ENCODE results near the gene OCLN.

OCLN gene

GRCh38 chr5:69525490-69525889 is 32.9 kb downstream of the OCLN start:
- Histone ChIP-seq H3K4me2 (ENCODE audit: insufficient read depth, low read length) (no peak overlapping the region), H3K4me3 (ENCODE audit: low read depth in 1 of 2, low read length in 2 of 2) (no peak overlapping the region), H3K36me3 (ENCODE audit: insufficient read depth, low read length) (no peaks in the 10 kb centered on the region), H3K9me3 (ENCODE audit: insufficient read depth, low read length, severe bottlenecking) (no peaks in the 10 kb centered on the region), H4K20me1 (ENCODE audit: insufficient read depth, low read length) (no peaks in the 10 kb centered on the region), H3K27ac (ENCODE audit: low read length) (no peak overlapping the region), H3K4me1 (ENCODE audit: insufficient read depth, low read length) (no peaks in the 10 kb centered on the region), H2AFZ (ENCODE audit: low read depth, low read length) (no peak overlapping the region), H3K27me3 (ENCODE audit: insufficient read depth, low read length, poor library complexity) (peaks cover 5% of the 10 kb centered on the region), H3K79me2 (ENCODE audit: insufficient read depth, low read length) (no peaks in the 10 kb centered on the region), H3K9ac (ENCODE audit: low read depth, low read length) (no peak overlapping the region)
- ATAC-seq (ENCODE audit: insufficient read depth, low read depth), result no peak
- no peak for TF ChIP-seq EZH2 (IDR thresholded peaks at IDR 0.05; ENCODE audit: borderline replicate concordance, low read depth, low read length, severe bottlenecking)
- no peak for TF ChIP-seq CTCF (IDR thresholded peaks at IDR 0.05; ENCODE audit: borderline replicate concordance, extremely low read depth, low read length, poor library complexity, severe bottlenecking)
- no peak for DNase-seq

GRCh38 chr5:69526660-69527059 is 34.1 kb downstream of the OCLN start:
- ATAC-seq (ENCODE audit: insufficient read depth, low read depth), result no peak
- Histone ChIP-seq H3K36me3 (ENCODE audit: insufficient read depth, low read length) (no peaks in the 10 kb centered on the region), H3K27ac (ENCODE audit: low read length) (no peak overlapping the region), H3K79me2 (ENCODE audit: insufficient read depth, low read length) (no peaks in the 10 kb centered on the region), H2AFZ (ENCODE audit: low read depth, low read length) (no peak overlapping the region), H3K9ac (ENCODE audit: low read depth, low read length) (no peak overlapping the region), H3K4me3 (ENCODE audit: low read depth in 1 of 2, low read length in 2 of 2) (no peak overlapping the region), H3K4me1 (ENCODE audit: insufficient read depth, low read length) (no peaks in the 10 kb centered on the region), H3K4me2 (ENCODE audit: insufficient read depth, low read length) (no peak overlapping the region), H4K20me1 (ENCODE audit: insufficient read depth, low read length) (no peaks in the 10 kb centered on the region), H3K9me3 (ENCODE audit: insufficient read depth, low read length, severe bottlenecking) (no peaks in the 10 kb centered on the region), H3K27me3 (ENCODE audit: insufficient read depth, low read length, poor library complexity) (peaks cover 5% of the 10 kb centered on the region)
- TF ChIP-seq EZH2 (IDR thresholded peaks at IDR 0.05; ENCODE audit: borderline replicate concordance, low read depth, low read length, severe bottlenecking) (no peak), CTCF (IDR thresholded peaks at IDR 0.05; ENCODE audit: borderline replicate concordance, extremely low read depth, low read length, poor library complexity, severe bottlenecking) (no peak)
- DNase-seq, result no peak

- no peak overlapping the region for H3K9ac ChIP-seq (ENCODE audit: low read depth, low read length)
- ATAC-seq (ENCODE audit: insufficient read depth, low read depth), result no peak
- H3K4me1 ChIP-seq (ENCODE audit: insufficient read depth, low read length), result no peaks in the 10 kb centered on the region
- H4K20me1 ChIP-seq (ENCODE audit: insufficient read depth, low read length), result no peaks in the 10 kb centered on the region
- no peak for DNase-seq
- H3K79me2 ChIP-seq (ENCODE audit: insufficient read depth, low read length), result no peaks in the 10 kb centered on the region
- H3K9me3 ChIP-seq (ENCODE audit: insufficient read depth, low read length, severe bottlenecking), result no peaks in the 10 kb centered on the region
- no peak overlapping the region for H3K4me3 ChIP-seq (ENCODE audit: low read depth in 1 of 2, low read length in 2 of 2)
- H3K36me3 ChIP-seq (ENCODE audit: insufficient read depth, low read length), result no peaks in the 10 kb centered on the region
- no peak overlapping the region for H3K27ac ChIP-seq (ENCODE audit: low read length)
- no peak for TF ChIP-seq EZH2 (IDR thresholded peaks at IDR 0.05; ENCODE audit: borderline replicate concordance, low read depth, low read length, severe bottlenecking)
- no peak for TF ChIP-seq CTCF (IDR thresholded peaks at IDR 0.05; ENCODE audit: borderline replicate concordance, extremely low read depth, low read length, poor library complexity, severe bottlenecking)
- no peak overlapping the region for H3K4me2 ChIP-seq (ENCODE audit: insufficient read depth, low read length)
- H3K27me3 ChIP-seq (ENCODE audit: insufficient read depth, low read length, poor library complexity), result peaks cover 5% of the 10 kb centered on the region
- H2AFZ ChIP-seq (ENCODE audit: low read depth, low read length), result no peak overlapping the region
Measured at GRCh38 chr5:69527128-69527770, 34.7 kb downstream of the OCLN start.

Measured in DND-41 (cell line).